NCI-H82 treated with DMSO at 0.1 percent for 48 hours (cell line): Measurements from ENCODE around the gene ROR2.
A peak's percentile ranks its signal among the peaks of the same experiment; 100 is the strongest.

Experiments
- DNase-seq: peaks from one replicate; lab custom pipeline; 2025; ENCODE audit not compliant: unreplicated experiment; lab: John Stamatoyannopoulos, UW

ROR2 gene

DNA sequence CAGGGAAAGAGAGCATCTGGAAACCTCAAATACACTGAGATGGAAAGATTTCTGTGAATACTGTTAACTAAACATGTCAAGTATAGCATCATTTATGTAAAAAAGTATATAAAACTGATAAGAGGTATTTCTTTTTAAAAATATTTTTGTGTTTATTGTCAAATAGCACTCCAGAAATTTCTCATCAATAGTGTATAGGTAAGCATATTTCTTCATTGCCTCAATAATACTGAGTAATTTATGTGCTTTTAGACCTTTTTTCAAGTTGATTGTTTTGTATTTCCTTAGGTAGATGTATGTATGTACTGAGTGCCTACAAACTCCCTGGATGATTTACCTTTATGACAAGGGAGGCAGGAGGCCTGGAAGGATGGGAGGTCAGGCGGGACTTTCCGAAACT, 196.3 kb downstream of the ROR2 start:
- no peak for DNase-seq

DNA sequence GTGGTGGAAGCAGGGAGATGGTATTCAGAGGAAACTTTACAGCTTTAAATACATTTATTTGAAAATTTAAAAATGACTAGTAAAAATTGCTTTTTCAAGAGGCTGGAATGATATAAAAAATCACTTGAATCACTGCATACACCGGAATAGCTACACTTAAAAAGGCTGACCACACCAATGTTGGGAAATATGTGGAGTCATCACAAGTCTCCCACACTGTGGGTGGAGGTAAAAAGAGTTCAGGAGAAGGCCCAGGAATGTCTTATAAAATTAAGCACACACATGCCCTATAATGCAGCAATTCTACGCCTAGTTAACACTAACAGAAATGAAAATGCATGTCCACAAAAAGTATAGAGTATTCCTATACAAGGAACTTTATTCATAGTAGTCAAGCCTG, 198.1 kb downstream of the ROR2 start:
- DNase-seq, result no peak

- no peak for DNase-seq
These were observed 199.7 kb downstream of the ROR2 start for GRCh38 chr9:91750343-91750742.

DNA sequence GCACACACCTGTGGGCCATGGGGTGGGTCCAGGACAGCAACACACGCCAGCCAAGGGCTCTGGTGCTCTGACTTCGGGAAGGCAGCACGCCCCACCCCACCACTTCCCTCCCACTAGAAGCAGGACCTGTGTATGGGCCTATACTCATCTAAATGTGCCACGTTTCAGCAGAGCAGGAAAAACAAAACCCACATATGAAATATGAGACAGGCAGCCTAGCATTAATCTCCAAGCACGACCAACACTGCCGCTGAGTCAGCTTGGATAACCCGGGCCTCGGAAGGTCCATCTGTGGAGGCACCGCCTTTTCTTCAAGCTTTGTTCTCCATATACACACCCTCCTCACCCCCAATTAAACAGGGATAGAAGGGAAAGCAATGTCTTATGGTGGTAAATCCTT, 203.1 kb downstream of the ROR2 start:
- DNase-seq, result no peak

DNA sequence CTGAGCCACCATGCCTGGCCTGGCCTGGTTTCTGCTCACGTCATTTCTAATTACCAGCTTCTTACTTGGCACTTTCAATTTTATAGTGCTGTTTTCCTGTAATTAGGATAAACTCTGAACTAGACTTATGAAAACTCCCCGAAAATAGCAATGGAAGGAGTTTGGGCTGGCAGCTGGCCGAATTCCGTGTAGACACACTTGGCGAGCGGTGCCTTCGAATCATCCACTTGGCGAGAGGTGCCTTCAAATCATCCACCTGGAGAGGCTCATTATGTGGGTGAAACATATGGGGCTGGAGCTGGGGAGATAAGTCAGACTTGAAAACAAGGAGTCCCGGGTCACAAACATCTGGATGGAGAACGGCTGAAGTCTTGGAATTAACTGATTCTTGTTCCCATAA, 203.7 kb downstream of the ROR2 start:
- no peak for DNase-seq

- DNase-seq, result no peak
These were observed 205.9 kb downstream of the ROR2 start for GRCh38 chr9:91744114-91744513.

DNA sequence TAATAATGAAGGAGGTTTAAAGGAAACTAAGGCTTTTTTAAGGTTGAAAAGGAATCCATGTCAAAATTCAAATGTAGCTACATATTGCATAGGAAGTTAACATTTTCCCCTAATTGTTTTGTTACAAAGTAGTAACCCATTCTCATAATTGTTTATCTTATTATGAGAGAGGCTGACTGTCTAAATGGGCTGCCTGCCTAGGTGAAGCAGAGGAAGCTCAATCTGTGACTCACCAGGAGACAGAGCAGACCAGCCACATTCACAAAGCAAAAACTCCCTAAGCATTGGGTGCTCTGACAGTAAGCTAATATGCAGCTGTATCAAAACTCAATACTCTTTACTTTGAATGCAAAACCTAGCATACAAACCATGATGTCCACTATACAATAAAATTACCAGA, 208.5 kb downstream of the ROR2 start:
- DNase-seq, result no peak

DNA sequence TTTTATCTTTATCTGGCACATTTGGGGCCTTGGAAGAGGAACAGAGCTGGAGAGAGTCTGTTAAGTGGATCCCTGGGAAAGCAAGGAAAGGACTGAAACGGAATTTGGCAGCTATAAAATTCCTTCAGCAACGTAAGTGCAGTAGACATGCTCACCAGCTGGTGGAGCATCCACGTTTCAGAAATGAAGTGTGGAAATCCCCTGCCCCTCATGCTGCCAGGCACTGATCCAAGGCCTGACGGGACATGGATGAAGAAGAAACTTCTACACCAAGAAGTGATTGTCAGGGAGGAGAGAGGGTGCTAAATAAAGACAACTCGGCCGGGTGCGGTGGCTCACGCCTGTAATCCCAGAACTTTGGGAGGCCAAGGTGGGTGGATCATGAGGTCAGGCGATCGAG, 209.3 kb downstream of the ROR2 start:
- DNase-seq, result no peak

DNA sequence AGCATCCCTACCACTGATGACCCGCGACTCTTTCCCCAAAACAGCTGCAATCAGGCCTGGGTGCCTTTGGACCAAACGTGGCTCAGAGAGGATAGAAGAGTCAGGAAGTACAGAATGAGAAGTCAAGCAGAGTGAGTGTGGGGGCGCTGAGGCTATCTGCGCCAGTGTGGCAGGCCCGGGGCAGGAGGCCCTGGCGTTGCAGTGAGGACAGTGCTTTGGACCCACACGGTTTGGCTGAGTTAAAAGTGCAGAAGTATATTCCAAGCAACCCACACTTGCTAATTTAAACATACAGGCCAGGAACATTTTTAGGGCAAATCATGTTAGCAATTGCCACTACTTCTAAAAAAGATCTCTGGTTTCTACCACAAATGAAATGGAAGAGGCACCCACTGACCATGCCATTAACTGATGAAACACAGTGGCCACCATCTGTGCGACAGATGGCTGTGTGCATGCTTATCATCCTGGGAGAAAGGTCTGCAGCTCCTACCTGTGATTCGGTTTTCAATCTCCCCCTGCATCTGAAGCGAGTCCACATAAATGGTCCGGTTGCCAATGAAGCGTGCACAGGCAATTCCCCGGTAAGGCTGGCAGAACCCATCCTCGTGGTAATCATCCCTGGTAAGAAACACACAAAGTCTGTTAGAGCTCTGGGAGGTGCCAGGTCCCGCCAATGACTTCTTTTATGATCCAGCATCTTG, 213.0 kb downstream of the ROR2 start:
- no peak for DNase-seq

- no peak for DNase-seq
These were observed 213.7 kb downstream of the ROR2 start for GRCh38 chr9:91736311-91736710.

DNA sequence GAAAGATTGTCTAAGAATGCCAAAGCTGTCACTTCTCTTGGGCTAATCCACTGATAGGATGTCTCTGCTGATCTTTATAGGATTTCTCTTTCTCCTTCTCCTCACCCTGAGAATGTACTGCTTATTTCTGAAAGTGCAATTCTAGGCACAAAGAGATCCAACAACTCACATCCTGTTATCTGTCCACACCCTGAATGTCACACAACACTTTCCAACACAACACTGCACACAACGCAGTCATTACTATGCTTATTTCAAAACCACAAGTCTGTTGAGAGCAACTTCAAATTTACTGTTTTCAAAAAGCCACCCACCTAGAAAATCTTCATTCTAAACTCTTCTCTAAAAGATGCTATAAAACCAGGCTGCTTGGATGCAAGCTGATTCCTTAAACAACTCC, 215.0 kb downstream of the ROR2 start:
- DNase-seq, result no peak

- no peak for DNase-seq
These were observed 215.6 kb downstream of the ROR2 start for GRCh38 chr9:91734371-91734981.

GRCh38 chr9:91733006-91733624, 216.9 kb downstream of the ROR2 start:
- no peak for DNase-seq

- DNase-seq, result no peak
These were observed 217.6 kb downstream of the ROR2 start for GRCh38 chr9:91732187-91733005.

DNA sequence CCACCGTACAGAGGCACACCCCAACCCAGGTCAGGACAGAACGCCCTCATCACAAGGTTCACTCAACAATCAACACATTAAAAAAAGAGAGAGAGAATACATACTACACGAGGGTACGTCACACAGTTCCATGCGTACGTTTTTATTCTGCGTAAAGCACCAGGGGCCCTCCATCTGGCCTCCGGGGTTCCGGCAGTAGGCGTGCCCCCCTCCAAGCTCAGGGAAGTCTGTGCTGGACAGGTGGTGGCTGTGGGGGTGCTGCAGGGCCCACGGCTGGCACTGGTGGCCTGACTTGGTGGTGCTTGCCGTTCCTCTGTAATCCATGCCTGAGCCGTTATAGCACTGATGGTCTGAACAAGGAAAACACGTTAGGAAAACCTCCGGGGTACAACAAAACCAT, 219.2 kb downstream of the ROR2 start:
- no peak for DNase-seq

DNA sequence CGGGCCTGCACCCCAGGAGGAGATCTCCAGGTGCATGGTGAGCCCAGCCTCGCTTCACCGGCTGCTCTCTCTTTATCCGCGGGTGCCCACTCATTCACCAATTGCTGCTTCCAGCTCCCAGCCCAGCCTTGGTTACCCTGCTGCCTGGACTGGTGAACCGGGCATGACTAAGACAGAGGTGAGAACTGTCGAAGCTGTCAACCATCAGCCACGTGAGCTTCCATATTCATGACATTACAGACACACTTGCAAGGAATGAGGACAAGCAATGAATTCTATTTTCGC, 220.5 kb downstream of the ROR2 start:
- DNase-seq, result no peak

- DNase-seq, result no peak
These were observed 222.1 kb downstream of the ROR2 start for GRCh38 chr9:91727972-91728371.

DNA sequence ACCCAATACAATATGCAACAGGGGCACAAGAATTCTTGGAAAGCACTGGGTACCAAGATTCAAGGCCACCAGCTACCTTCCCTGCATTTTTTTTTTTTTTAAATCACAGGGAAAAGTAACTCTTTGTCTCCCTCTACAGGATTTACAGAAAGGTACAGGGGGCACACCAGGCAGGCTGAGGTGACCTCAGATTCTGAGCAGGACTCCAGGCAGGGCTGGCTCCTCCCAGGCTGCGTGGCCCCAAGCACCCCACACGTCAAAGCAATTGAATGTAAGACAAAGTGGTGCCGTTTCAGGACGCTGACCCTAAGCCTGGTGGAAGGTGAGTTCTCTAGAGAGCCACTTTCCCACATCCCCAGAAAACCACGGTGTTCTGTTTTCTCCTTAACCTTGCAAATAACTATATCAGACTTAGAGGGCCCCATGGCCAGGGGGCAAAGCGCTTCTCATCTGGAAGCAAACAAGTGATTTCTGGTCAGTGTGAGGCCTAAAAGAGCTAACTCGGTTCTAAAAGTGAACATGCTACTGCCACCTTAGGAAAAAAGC, 222.6 kb downstream of the ROR2 start:
- peak; percentile 35 for DNase-seq

DNA sequence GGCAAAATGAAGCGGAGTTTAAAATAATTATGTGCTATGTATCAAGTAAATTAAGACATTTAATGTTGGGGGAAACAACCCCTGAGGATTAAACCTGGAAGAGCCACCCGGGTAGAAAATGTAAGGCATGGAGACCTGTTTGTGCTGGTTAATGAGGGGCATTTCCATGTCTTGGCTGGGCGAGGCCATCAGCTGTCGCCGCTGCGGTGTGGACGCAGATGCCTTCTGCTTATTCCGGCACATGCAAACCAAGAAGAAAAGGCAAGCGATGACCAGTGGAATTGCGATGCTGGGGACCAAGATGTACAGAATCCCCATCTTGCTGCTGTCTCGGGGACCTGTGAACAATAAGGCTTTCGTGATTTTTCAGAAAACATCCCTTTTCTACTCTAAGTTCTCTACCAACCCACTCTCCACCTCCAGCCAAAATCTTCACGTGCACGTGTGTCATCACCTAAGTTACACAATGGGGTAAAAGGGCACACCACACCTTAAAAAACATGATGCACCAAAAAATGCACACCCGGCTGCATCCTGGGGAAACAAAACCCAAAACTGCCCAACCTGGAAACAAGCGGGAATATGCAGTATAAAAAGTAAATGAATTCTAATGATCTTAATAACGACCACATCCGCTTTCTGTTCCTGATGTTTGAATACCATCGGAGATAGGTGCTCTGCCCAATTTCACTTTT, 223.5 kb downstream of the ROR2 start:
- no peak for DNase-seq

DNA sequence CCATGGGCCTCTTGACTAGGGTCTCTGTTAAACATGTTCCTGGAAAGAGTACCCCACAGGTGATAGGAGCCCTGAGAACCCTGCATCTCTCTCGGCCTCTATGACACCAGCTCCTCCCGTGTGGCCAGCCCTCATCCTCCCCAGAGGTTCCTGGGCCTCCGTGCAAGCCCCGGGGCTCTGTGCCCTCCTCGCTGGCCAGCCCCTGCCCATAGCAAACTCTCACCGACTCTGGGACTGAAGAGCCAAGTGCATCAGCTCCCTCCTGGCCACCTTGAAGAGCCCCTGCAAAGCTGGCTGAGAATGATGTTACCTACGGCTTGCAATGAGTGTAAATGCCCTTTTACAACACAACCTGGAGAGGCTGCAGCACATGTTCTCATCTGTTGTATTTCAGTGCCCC, 224.4 kb downstream of the ROR2 start:
- DNase-seq, result no peak
